Trophoblast cell (in vitro differentiated cells and primary cell): ENCODE results near the gene CXCL5.
"Not testable (repeated sequence)": the region's sequence is repeated elsewhere in the genome, so short reads cannot be mapped to it uniquely, and the experiment has no call there.

Source experiments
- DNase-seq, 2 donors: peaks; one replicate each; pipeline ENCODE4 v3.0.0-alpha.2; 2016
- H2AFZ ChIP-seq: 2 replicates; pipeline ENCODE4 v1.6.1; 2013; ENCODE audit warnings: low read length, moderate library complexity, mild to moderate bottlenecking; ENCODE audit not compliant: insufficient read depth, poor library complexity
- H2AK5ac ChIP-seq: 2 replicates; pipeline ENCODE4 v1.6.1; 2013; ENCODE audit warnings: mild to moderate bottlenecking, low read length
- H2BK120ac ChIP-seq: 2 replicates; pipeline ENCODE4 v1.6.1; 2013; ENCODE audit warnings: low read length, mild to moderate bottlenecking, moderate library complexity; ENCODE audit not compliant: insufficient read depth, poor library complexity
- H2BK12ac ChIP-seq: 2 replicates; pipeline ENCODE4 v1.6.1; 2013; ENCODE audit warnings: mild to moderate bottlenecking, low read length, moderate library complexity
- H2BK5ac ChIP-seq: 2 replicates; pipeline ENCODE4 v1.6.1; 2013; ENCODE audit warnings: low read length, low read depth, moderate library complexity, mild to moderate bottlenecking; ENCODE audit not compliant: poor library complexity
- H3K14ac ChIP-seq: 2 replicates; pipeline ENCODE4 v1.6.1; 2013; ENCODE audit warnings: mild to moderate bottlenecking, low read length
- H3K18ac ChIP-seq: 2 replicates; pipeline ENCODE4 v1.6.1; 2013; ENCODE audit warnings: mild to moderate bottlenecking, low read length
- H3K23ac ChIP-seq: 2 replicates; pipeline ENCODE4 v1.6.1; 2013; ENCODE audit warnings: low read length
- H3K27ac ChIP-seq: 2 replicates; pipeline ENCODE4 v1.5.1; 2013; ENCODE audit warnings: low read depth, mild to moderate bottlenecking, inconsistent platforms, low read length, moderate library complexity
- H3K27me3 ChIP-seq: 2 replicates; pipeline ENCODE4 v1.6.1; 2013; ENCODE audit warnings: inconsistent platforms, mild to moderate bottlenecking, low read length, moderate library complexity; ENCODE audit not compliant: insufficient read depth
- H3K36me3 ChIP-seq, 2 experiments: 1 replicate in 1 of 2; 2 replicates in 1 of 2; pipeline ENCODE4 v1.6.1; 2013; ENCODE audit warnings: low read length in 2 of 2, mild to moderate bottlenecking in 2 of 2, moderate library complexity in 1 of 2; ENCODE audit not compliant: insufficient read depth in 2 of 2, control insufficient read depth in 1 of 2
- H3K4ac ChIP-seq: 2 replicates; pipeline ENCODE4 v1.6.1; 2013; ENCODE audit warnings: low read depth, mild to moderate bottlenecking, low read length, moderate library complexity
- H3K4me1 ChIP-seq, 2 experiments: 1 replicate in 1 of 2; 2 replicates in 1 of 2; pipeline ENCODE4 v1.6.1; 2013; ENCODE audit warnings: low read length in 2 of 2, mild to moderate bottlenecking in 2 of 2, moderate library complexity in 1 of 2; ENCODE audit not compliant: insufficient read depth in 2 of 2, control insufficient read depth in 1 of 2
- H3K4me2 ChIP-seq: 2 replicates; pipeline ENCODE4 v1.6.1; 2013; ENCODE audit warnings: inconsistent platforms, mild to moderate bottlenecking, low read length, moderate library complexity
- H3K4me3 ChIP-seq: 2 replicates; pipeline ENCODE4 v1.5.1; 2013; ENCODE audit warnings: mild to moderate bottlenecking, low read depth, low read length, inconsistent platforms
- H3K79me1 ChIP-seq: one replicate; pipeline ENCODE4 v1.6.1; 2013; ENCODE audit warnings: low read length
- H3K79me2 ChIP-seq: 2 replicates; pipeline ENCODE4 v1.6.1; 2013; ENCODE audit warnings: low read length, mild to moderate bottlenecking; ENCODE audit not compliant: control insufficient read depth, insufficient read depth, poor library complexity
- H3K9ac ChIP-seq: 2 replicates; pipeline ENCODE4 v1.6.1; 2013; ENCODE audit warnings: mild to moderate bottlenecking, low read length
- H3K9me3 ChIP-seq: 2 replicates; pipeline ENCODE4 v1.6.1; 2013; ENCODE audit warnings: low read depth, mild to moderate bottlenecking, control low read depth, inconsistent platforms, low read length; ENCODE audit not compliant: insufficient read depth
- H4K12ac ChIP-seq: 2 replicates; pipeline ENCODE4 v1.6.1; 2013; ENCODE audit warnings: low read depth, mild to moderate bottlenecking, low read length, moderate library complexity
- H4K8ac ChIP-seq: 2 replicates; pipeline ENCODE4 v1.6.1; 2013; ENCODE audit warnings: low read depth, mild to moderate bottlenecking, low read length, moderate library complexity
- H4K91ac ChIP-seq: one replicate; pipeline ENCODE4 v1.6.1; 2013; ENCODE audit warnings: low read depth, mild to moderate bottlenecking, low read length, moderate library complexity
- WGBS: extraction: QIAGEN DNeasy Blood & Tissue Kit; methylation state at CpG from one replicate; pipeline ENCODE4 v1.1.7; 2013; ENCODE audit warnings: missing lambda C conversion rate; ENCODE audit not compliant: insufficient read length, insufficient coverage; ENCODE audit errors: extremely low coverage; 5-methylcytosine and 5-hydroxymethylcytosine counted together

CXCL5 gene

GRCh38 chr4:73952352-73952751 lies 46.1 kb downstream of the CXCL5 start:
- no peaks in the 10 kb centered on the region for H3K27me3 ChIP-seq
- no peak overlapping the region for H4K91ac ChIP-seq
- DNase-seq = no peak
- no peak overlapping the region for H3K4ac ChIP-seq
- H3K14ac ChIP-seq = no peak overlapping the region
- no peaks in the 10 kb centered on the region for H3K79me2 ChIP-seq
- H2BK120ac ChIP-seq = no peak overlapping the region
- no peaks in the 10 kb centered on the region for H3K36me3 ChIP-seq
- H3K18ac ChIP-seq = no peak overlapping the region
- H3K4me2 ChIP-seq = no peak overlapping the region
- H3K9ac ChIP-seq = no peak overlapping the region
- H3K23ac ChIP-seq = no peak overlapping the region
- H2AFZ ChIP-seq = no peak overlapping the region
- H2BK12ac ChIP-seq = no peak overlapping the region
- H3K79me1 ChIP-seq = no peaks in the 10 kb centered on the region
- peaks cover 0 to 4% of the 10 kb centered on the region in 2 experiments for H3K4me1 ChIP-seq
- H3K4me3 ChIP-seq = no peak overlapping the region
- no peak overlapping the region for H2AK5ac ChIP-seq
- no peak overlapping the region for H2BK5ac ChIP-seq
- no peaks in the 10 kb centered on the region for H3K9me3 ChIP-seq
- H3K27ac ChIP-seq = no peak overlapping the region
- no CpG with 5 or more reads among the region's 3 CpGs for WGBS
- no peak overlapping the region for H4K12ac ChIP-seq
- no peak overlapping the region for H4K8ac ChIP-seq

- H2BK120ac ChIP-seq, H4K91ac ChIP-seq, H3K9ac ChIP-seq, H3K14ac ChIP-seq, H2BK5ac ChIP-seq, H3K36me3 ChIP-seq, H4K8ac ChIP-seq, H3K9me3 ChIP-seq, H3K4me2 ChIP-seq, H3K79me1 ChIP-seq, H3K4ac ChIP-seq, H2BK12ac ChIP-seq, H3K79me2 ChIP-seq, H3K4me3 ChIP-seq, H3K23ac ChIP-seq, H3K4me1 ChIP-seq, H2AFZ ChIP-seq, H2AK5ac ChIP-seq, H3K18ac ChIP-seq, H4K12ac ChIP-seq, H3K27me3 ChIP-seq: not testable (repeated sequence)
- DNase-seq = peak in 1 of 2 donors; percentile 34
- no CpG with 5 or more reads among the region's 8 CpGs for WGBS
- H3K27ac ChIP-seq = peak overlapping the region; percentile 53
Observed at GRCh38 chr4:73950376-73950920, 48.0 kb downstream of the CXCL5 start.

- no peak overlapping the region for H2AFZ ChIP-seq
- H3K18ac ChIP-seq = no peak overlapping the region
- H3K9me3 ChIP-seq = no peaks in the 10 kb centered on the region
- no peak for DNase-seq
- no peak overlapping the region for H4K8ac ChIP-seq
- H3K9ac ChIP-seq = no peak overlapping the region
- no peak overlapping the region for H3K23ac ChIP-seq
- H3K79me1 ChIP-seq = peaks cover 1% of the 10 kb centered on the region
- no peak overlapping the region for H4K91ac ChIP-seq
- no peak overlapping the region for H2AK5ac ChIP-seq
- H3K4ac ChIP-seq = no peak overlapping the region
- H3K27me3 ChIP-seq = no peaks in the 10 kb centered on the region
- H3K79me2 ChIP-seq = peaks cover 1% of the 10 kb centered on the region
- no peak overlapping the region for H4K12ac ChIP-seq
- H3K27ac ChIP-seq = no peak overlapping the region
- no peaks in the 10 kb centered on the region for H3K36me3 ChIP-seq
- no peak overlapping the region for H2BK5ac ChIP-seq
- H3K4me2 ChIP-seq = no peak overlapping the region
- peaks cover 0 to 7% of the 10 kb centered on the region in 2 experiments for H3K4me1 ChIP-seq
- no peak overlapping the region for H2BK120ac ChIP-seq
- no peak overlapping the region for H3K4me3 ChIP-seq
- no peak overlapping the region for H2BK12ac ChIP-seq
- H3K14ac ChIP-seq = no peak overlapping the region
- WGBS = no CpG with 5 or more reads among the region's 7 CpGs
Observed at GRCh38 chr4:73948990-73949706, 49.3 kb downstream of the CXCL5 start.

- Histone ChIP-seq H2AFZ (no peak overlapping the region), H3K36me3 (no peaks in the 10 kb centered on the region), H3K79me2 (peaks cover 4% of the 10 kb centered on the region), H3K27me3 (no peaks in the 10 kb centered on the region), H3K27ac (no peak overlapping the region), H3K9me3 (no peaks in the 10 kb centered on the region), H3K23ac (no peak overlapping the region), H3K4me1 (peaks cover 3 to 11% of the 10 kb centered on the region in 2 experiments), H4K91ac (no peak overlapping the region), H3K4ac (no peak overlapping the region), H2BK5ac (no peak overlapping the region), H3K4me2 (no peak overlapping the region), H3K9ac (no peak overlapping the region), H4K12ac (no peak overlapping the region), H4K8ac (no peak overlapping the region), H2BK12ac (no peak overlapping the region), H3K18ac (no peak overlapping the region), H3K79me1 (peaks cover 4% of the 10 kb centered on the region), H2BK120ac (no peak overlapping the region), H2AK5ac (no peak overlapping the region), H3K14ac (no peak overlapping the region), H3K4me3 (no peak overlapping the region)
- no CpG with 5 or more reads among the region's 1 CpG for WGBS
- DNase-seq = no peak
Observed at GRCh38 chr4:73948291-73948690, 50.2 kb downstream of the CXCL5 start.
